HUDEP-2 (cell line): ENCODE results near the gene NDST4.

Experiments
- DNase-seq, 76 experiments: peaks; one replicate each; lab custom pipeline; 2025; ENCODE audit not compliant: unreplicated experiment in 76 of 76; lab: John Stamatoyannopoulos, UW

Gene NDST4

DNA sequence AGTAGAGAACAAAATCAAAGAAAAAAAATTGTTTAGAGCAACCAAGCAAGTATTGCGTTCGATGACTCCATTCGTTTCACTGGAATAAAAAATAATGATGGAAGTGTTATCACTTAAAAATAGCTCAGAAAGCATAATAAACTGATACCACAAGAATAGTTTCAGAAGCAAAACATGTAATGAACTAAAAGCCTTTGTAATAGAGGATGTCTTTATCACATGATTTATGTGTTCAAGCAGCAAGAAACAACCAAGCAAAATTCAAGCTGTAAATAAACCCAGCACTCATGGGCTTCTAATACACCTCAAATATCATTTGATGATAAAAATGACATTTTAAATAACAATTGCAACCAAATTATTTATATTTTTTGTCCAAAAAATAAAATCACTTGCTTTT lies 192.2 kb downstream of the NDST4 start:
- no peak for DNase-seq

DNA sequence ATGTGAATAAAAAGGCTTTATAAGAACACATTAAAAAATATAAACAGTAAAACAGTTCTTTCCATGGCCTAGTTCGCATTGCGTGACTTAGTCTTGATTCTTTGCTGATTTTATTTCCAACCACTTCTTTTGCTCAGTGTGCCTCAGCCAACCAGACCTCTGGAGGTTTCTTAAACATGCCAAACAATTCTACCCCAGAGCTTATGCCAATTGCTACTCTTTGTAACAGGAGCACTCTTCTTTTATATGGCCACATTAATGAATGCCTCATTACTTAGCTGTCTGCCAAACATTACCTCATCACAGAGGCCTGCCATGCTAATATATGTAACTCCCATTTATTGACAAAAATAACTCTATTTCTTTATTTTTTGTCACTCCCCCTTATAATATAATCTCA lies 202.3 kb downstream of the NDST4 start:
- no peak for DNase-seq

DNA sequence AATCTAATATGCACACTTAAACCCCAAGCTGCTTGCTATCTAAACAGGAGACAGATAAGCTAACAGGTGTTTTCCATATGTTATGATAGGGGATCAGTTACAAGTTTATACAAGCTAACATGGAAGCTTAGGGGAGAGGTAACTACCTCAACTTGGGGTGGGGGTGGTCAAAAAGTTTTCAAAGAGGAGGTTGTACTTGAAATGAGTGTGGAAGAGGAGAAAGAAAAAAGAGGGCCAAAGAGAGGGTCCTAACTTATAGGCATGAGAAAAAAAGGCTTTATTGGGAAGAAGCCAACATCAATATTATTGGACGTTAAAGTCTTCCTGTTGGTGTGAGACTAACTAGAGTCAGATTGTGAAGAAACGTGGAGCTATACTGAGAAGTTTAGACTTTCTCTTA lies 205.9 kb downstream of the NDST4 start:
- no peak for DNase-seq

DNA sequence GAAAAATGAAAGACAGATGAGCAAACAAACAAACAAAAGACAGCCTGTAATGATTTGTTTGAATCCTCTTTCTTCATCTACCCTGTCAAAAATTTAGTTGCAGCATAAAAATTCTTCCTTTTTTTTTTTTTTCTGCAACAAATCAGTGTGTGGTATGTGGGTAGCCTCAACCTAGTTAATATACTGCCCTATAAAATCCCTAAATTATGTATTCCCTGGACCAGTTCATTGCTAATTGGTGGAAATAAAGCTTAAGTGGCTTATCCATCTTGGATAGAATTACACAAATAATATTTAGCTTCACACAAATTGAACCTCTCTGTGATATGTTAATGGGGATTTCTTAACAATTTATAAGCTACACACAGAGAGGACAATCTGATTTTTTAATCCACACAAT lies 208.4 kb downstream of the NDST4 start:
- DNase-seq, result no peak

DNA sequence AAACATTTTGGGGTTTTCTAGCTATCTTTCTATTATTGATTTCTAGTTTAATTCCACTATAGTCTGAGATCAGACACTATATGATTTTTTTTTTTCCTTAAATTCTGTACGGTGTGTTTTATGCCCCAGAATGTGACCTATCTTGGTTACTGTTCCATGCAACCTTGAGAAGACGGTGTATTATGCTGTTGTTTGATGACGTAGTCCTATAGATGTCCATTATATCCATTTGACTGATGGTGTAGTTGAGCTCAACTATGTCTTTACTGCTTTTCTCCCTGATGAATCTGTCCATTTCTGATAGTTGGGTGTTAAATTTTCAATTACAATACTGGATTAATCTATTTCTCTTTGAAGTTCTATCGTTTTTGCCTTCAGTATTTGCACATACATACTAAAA lies 212.5 kb downstream of the NDST4 start:
- DNase-seq, result no peak

DNA sequence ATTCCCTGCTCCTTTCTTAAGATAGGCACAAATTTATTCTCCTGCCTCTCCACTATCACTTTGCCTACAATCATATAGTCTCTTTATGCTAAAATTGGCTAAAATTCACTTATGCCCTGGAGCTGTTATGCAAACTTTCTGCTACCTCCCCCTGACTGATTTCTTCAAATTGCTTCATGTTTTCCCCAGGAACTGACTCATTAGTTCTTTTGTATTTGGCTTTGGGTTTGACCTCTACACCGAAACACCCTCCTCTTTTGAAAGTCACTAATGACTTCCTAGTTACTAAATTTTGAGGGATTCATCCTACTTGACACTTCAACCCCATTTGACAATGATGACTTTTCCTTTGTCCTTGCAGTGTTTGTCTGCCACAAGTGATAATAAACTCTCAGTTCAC lies 222.6 kb downstream of the NDST4 start:
- no peak for DNase-seq

DNA sequence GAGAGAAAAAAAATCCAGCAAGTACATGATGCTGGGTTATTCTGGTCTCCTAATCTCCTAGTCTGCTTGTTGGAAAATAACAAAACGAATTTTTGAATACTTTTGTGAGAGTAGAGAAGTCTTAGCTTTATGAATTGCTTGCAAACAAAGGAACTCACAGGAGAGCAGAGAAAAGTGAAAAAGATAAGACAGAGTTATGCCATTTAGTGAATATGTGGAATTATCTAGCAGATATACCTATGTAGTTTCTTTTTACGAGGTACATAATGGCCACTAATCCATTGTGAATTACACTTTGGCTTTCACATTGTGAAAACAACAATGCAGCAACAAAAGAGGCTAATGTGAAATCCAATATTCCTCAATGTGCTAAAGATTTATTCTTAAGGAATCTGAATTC lies 226.7 kb downstream of the NDST4 start:
- DNase-seq, result no peak

DNA sequence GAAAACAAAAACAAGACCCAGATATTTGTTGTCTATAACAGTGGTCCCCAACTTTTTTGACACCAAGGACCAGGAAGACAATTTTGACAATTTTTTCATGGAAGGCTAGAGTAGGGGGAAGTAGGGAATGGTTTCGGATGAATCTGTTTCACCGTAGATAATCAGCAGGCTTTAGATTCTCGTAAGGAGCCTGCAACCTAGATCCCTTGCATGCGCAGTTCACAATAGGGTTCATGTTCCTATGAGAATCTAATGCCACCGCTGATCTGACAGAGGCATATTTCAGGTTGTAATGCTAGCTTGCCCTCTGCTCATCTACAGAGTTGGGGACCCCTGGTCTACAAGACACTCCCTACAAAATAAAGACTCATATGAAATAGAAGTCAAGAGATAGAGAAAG lies 229.8 kb downstream of the NDST4 start:
- no peak for DNase-seq

DNA sequence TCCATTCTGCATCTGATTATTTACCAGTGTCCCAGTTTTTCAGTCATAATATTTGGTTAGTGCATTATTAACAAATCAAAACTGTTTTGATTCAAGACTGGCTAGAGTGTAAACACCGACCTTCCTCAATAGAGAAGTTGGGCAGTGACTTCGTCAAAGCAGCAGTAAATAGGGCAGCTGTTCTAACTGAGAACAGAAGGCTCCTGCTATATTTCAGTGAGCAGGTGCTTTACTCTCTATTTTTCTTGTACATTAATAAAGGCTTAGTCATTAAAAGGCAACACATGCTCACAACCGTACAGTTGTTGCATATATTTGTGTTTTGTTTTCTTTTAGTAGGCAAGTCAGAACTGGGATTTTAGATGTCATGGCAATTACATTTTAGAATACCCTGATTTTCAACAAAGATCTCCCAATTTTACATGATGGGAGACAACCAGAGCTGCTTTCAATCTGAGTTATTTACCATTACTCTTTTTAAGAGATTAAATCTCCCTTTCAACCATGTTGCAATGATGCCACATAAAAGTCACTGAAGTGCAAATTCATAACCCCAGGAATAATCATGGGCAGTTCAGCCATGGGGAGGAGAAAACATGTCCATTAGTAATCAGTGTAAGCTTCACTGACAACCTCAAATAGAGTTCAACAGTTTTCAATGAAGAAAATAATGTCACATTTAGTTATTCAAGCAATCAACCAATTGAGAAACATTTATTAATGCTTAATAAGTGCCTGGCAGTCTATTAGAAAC lies 233.3 kb downstream of the NDST4 start:
- no peak for DNase-seq

DNA sequence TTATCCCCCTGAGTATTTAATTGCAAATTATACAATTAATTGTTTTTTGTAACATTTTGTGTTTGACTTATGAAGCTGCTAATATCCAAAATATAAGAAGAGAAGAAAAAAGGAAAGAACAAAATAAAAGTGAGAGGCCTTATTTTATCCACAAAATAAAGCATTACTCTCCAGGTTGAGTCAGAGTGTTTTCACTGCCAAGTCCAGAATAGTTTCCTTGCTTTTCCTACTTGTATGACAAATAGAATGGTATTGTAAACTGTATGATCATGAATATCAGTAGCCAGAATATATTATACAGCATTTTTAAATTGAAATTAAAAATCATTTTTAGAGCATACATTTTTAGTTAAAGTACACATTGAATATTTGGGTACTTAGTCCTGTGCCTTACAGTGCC lies 237.8 kb downstream of the NDST4 start:
- DNase-seq, result no peak

DNA sequence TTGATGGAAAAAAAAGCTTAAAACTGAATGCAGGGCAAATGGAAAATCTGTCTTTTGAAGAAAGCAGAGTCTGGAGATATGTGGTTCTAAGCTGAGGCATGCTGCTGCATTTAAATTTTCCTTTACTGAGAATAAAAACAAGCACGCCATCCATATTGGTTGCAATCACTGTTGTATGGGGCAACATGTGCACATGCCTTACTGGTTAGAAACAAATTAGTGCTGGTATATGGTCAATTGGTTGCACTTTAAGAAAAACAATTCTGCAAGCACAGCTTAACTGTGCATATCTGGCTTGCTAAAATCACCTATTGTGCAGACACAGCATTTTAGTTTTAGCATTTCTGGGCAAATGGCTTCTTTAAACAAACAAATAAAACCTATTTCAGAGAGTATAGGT lies 239.1 kb downstream of the NDST4 start:
- DNase-seq, result no peak

DNA sequence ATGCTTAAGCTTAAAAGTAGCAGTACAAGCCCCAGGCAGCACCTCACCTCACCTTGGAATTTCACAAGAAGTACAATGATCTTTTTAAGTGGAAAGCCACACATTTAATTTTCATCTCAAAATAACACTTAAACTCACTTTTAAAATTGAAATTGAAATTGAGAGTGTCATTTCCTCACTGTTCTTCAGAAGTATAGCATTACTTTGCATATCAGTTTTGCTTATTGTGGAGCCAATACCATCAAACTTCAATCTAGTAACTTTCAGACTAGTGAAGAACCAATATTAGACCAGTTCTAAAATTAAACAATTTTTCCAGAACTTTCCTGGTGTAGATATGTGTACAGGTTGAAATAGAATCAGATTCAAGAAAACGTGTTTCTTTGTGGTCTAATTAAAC lies 242.4 kb downstream of the NDST4 start:
- no peak for DNase-seq

DNA sequence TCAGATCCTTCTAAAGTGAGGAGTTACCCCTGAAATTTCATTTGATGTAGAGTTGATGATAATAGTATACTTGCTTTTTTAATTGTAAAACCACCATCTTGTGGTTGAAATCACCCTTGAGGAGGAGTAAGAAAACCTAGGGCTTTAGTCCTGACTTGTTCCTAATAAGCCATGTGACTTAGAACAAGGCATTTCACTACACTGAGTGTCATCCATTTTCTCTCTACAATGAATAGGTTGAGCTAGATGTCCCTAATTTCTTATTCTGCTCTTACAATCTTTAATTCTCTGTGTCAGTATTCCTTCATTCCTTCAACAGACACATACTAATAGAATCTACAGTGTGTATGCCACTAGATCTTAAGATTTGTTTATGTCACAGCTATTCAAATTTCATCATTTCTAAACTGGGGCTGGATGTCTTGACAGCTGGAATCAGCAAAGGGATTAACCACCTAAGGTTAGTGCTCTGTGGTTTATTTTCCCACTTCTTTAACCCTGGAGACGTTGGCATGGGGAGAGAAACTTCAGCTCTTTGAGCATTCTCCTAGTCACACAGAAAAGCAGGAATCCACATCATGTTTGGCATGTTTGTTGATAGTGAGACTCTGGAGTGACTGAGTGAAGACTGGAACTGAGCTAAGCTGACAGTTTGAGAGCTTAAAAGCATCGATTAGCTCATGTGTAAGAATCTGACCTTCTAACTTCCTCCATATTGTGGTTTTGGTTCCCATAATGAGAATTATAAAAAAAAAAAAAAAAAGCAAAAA lies 246.3 kb downstream of the NDST4 start:
- no peak for DNase-seq

DNA sequence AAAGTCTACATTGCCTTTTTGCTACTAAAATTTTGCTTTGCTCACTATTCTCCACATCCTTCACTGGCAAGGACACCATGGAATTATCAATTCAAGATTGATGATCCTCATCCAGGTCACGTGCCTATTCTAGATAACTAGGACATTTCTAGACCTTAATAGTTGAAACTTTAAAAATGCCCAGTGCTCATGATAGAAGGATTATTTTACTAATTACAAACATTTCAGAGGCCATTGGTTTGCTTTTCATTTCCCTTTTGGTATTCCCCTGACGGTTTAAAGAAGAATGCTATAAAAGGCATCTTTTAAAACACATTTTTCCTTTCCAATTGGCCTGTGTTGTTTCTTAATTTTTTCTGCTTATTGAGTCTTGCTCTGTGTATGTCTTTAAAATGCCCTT lies 249.4 kb downstream of the NDST4 start:
- DNase-seq, result no peak

DNA sequence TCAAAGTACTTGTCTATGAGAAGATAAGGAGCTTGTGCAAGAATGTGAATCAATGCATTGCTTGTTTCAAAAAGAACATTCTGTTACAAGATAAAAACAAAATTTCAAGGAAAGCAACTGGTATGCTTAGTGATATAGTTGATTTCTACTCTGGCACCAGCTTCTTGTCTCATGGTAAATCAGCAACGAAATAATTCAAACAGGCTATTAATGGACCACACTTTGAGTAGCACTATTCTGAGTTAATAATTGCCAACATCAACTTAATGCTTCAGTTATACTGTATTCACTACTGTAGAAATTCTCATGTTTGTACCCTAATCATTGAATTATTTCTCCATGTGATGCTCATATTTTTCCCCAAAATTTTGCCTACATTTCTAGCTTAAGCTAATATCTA lies 252.6 kb downstream of the NDST4 start:
- no peak for DNase-seq

DNA sequence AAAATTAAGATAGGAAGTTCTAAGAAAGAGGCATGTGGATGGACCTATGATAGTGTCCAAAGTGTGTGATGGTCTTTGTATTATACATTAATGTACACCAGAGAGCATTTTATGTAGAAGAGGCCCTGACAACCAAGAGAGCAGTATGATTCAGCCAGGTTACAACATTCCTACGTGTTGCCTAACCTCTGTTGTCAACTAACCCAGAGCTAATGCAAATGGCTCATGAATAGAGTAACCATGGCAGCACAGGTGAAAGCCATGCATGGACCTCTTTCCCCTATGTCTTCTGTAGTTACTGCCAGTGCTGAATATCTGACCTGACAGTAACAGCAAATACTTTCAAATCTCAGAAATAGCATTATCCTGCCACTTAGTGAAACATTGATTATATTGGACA lies 255.6 kb downstream of the NDST4 start:
- no peak for DNase-seq

DNA sequence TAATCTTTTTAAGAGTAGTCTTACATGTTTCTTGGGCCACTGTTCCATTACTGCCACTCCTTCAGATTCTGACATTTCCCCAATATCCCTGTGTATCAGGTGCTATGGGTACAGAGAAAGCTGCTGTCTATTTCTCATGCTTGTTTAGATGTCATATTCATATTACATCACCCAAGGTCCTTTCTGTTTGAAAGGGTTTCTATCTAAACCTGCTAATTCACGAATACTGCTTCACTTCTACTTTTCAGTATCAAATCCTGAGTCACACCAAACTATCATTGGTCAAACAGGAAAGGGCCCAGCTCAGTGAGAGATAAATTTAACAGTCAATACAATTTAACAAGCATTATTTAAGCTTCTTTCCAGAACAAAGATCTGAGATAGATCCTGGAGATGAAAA lies 273.4 kb downstream of the NDST4 start:
- DNase-seq, result no peak

DNA sequence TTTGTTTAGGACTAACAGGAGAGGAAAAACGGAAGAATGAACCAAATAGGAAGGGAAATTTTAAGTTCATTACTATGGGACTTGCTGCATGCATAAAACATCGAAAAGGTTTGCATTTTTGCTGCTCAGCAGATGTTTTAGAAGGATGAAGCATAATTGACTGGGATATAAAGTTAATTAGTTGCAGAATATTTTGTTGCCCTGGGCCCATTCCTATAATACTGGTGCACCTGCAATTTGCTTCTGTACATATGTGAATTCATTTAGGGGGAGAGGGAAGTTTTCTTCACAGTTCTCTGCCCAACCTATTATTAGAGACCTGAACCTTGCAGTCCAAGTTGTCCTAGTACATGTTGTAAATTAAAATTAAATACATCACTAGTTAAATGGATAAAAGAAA lies 282.8 kb downstream of the NDST4 start:
- no peak for DNase-seq

DNA sequence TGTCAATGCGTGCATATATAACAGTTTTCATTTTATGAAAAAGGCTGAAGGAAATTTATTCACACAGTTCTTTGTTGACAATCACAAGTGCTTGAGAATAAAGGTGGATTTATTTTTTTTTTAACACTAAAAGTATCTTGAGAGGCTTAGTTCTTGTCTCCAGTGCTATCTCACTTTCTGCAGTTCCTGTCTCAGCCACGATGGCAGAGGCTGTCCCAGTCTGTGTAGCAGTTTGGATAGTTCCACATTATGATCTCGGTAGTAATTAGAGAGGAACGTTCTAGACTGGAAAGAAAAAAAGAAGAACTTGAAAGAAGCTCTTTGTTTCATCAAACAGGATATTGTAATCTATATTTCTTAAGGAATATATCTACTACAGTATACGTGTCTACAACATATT lies 285.8 kb downstream of the NDST4 start:
- DNase-seq, result no peak

DNA sequence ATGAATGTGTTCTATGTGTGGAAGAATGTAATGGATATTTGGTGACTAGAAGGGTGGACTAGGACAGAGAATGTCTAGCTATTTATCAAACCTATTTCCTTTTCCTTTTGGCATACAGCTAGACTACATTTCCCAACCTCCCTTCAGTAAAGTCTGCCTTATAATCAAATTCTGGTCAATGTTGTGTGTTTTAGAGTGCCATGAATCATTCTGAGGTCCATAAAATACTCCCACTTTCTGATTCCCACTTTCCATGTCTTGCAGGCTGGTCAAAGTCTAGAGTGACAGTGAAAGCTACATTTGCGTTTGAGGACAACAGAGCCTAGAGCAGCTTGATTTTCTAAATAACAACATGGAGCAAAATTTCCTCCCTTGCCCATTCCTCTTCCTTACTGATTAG lies 297.7 kb downstream of the NDST4 start:
- DNase-seq, result no peak

DNA sequence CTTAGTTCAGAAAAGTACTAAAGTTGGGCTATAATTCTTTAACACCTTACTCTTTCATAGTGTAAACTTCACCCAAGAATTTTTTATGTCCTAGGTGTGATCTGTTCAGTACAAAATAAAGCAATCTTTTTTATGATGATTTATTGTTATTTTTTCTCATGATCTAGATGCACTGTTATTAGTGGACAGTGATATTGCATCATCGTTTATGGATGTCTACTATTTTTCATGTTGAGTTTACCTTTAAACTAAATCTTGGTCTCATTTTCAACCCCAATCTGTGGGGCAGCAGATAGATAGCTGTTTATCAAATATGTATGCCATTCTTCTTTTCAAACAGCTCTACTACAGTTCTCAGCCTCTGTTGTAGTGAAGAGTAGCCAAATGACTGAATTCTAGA lies 299.5 kb downstream of the NDST4 start:
- no peak for DNase-seq

DNA sequence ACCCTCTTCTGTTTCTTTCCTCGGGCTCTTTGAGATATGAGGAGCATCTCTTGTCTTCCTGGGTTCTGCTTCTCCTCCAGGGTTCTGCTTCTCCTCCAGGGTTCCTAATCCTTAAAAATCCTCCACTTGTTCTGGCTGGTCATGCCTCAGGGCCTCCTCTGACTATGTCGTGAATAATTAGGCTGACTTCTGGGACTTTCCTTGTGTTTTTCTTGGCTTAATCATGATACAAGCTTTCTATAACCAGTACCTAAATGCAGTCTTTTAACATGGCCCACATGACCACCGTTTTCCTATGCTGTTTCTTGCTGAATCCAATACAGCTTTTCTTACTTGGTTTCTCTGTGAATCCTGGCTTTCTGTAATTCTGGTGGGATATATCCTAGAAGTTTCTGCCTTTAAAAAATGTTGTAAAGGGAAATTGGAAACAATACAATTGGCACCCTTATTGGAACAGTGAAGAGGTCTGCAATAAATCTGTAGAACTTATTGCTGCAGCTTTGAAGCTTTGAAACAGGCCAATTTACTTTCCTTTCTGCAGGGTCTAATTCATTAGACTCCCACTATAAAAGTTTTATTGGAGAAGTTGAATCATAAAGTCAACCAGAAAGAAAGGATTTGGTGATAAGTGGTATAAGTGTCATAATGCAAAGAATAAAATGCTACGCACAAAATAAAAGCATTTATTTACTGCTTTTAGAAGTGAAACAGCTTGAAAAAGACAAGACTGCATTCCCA lies 301.7 kb downstream of the NDST4 start:
- no peak for DNase-seq
